Ovary (tissue), 9 donors: ENCODE data around the gene MAT2B. TPM values are rescaled to one million over a fixed set of nuclear protein-coding genes. Genes with fewer than 3 reads are reported as not detected.

Experiments used
- DNase-seq, 5 donors: peaks; one replicate each; pipeline ENCODE4 v3.0.0-alpha.2; 2019 to 2020
- H3K27ac ChIP-seq, 2 donors: fragments of 200-600 bp; one replicate each; pipeline versions ENCODE4 v1.5.1 to v1.8.0; 2019 to 2022
- H3K27me3 ChIP-seq: fragments of 200-600 bp; one replicate; pipeline ENCODE4 v1.8.0; 2022
- H3K36me3 ChIP-seq: fragments of 200-600 bp; sonication (generic); one replicate; pipeline ENCODE4 v1.5.1; 2019
- H3K4me1 ChIP-seq: one replicate; pipeline ENCODE4 v1.8.1; 2013; ENCODE audit warnings: mild to moderate bottlenecking, moderate library complexity; ENCODE audit not compliant: insufficient read depth
- H3K4me3 ChIP-seq: fragments of 200-600 bp; sonication (generic); one replicate; pipeline ENCODE4 v1.5.1; 2017
- H3K9me3 ChIP-seq, 2 donors: fragments of 200-600 bp in 1 of 2; sonication (generic) in 1 of 2; one replicate each; pipeline versions ENCODE4 v1.5.1 to v1.8.1; 2013 to 2019; ENCODE audit warnings: mild to moderate bottlenecking in 1 of 2, moderate library complexity in 1 of 2
- CTCF ChIP-seq, 3 donors: fragments of 450-650 bp in 2 of 3; fragments of 200-600 bp in 1 of 3; IDR thresholded peaks; one replicate each; pipeline versions ENCODE4 v1.5.1 to v1.8.0; 2016 to 2022; ENCODE audit warnings: antibody characterized with exemption in 3 of 3, mild to moderate bottlenecking in 1 of 3
- EP300 ChIP-seq: sonication (generic); formaldehyde crosslinking; IDR thresholded peaks from one replicate; pipeline ENCODE4 v1.6.1; 2017; ENCODE audit warnings: antibody characterized with exemption
- POLR2A ChIP-seq: fragments of 450-650 bp; IDR thresholded peaks from one replicate; pipeline ENCODE4 v1.6.1; 2017; ENCODE audit warnings: antibody characterized with exemption, mild to moderate bottlenecking, moderate library complexity
- WGBS, 3 donors: extraction: QIAGEN DNeasy Blood & Tissue Kit in 1 of 3; methylation state at CpG; one replicate each; pipeline versions ENCODE4 v1.1.5 to v1.1.7; 2013 to 2017; 5-methylcytosine and 5-hydroxymethylcytosine counted together
- intact Hi-C, 4 donors: fragments of 100-400 bp; cut with DNase I; formaldehyde crosslinking; loops; one replicate each; pipeline versions ENCODE4 v1.11.0 to v1.15.1; 2022 to 2023
- polyA plus RNA-seq, 2 donors: library from polyadenylated mRNA; stranded (reverse); fragments of 200-250 nt in 1 of 2; fragments of 350-450 nt in 1 of 2; fragmentation: Illumina TruSeq in 1 of 2; extraction: RNeasy Lipid Tissue Mini Kit (QIAGEN cat#74804) in 1 of 2; gene quantifications; one replicate each; pipeline ENCODE4 v1.2.3, GENCODE V29; 2013 to 2014
- total RNA-seq, 7 donors: library from RNA; depleted of rRNA in 2 of 7; stranded (reverse); fragments of >200 nt in 2 of 7; fragmentation: NEBNext Ultra II Directional in 3 of 7; extraction: Animal tissue kit (Norgen Biotek cat#: 25700) in 3 of 7; gene quantifications; one replicate each; pipeline versions ENCODE4 v1.1.0 to v1.2.4, GENCODE V29; 2016 to 2023
- donor health status: DM: no; HTN: no; CAD: no; lungs with moderate emphysema.
- donor health status: DM: no; HTN: no; CAD: no.
- donor health status: Bipolar disorder and iron deficiency.
- donor health status: DM: yes; HTN: yes; CAD: no.
- donor health status: DM: no; HTN: no; CAD: no.
- donor health status: DM: yes; HTN: yes; CAD: no.

MAT2B gene
- total and polyA plus RNA-seq, 9 donors = 46.6 to 83.0 (median 57.1) TPM

GRCh38 chr5:163504079-163504931 is 1.1 kb upstream of the MAT2B start:
- peak; percentile 36 to 55 (median 52) for DNase-seq
- peak overlapping the region; percentile 85 for H3K4me3 ChIP-seq
- H3K27me3 ChIP-seq = no peaks in the 10 kb centered on the region
- H3K4me1 ChIP-seq = peaks cover 6% of the 10 kb centered on the region
- intact Hi-C loops = loop anchor here in 2 of 4 donors (5.0 to 10.0 kb wide), 2 partner anchors 42 to 70 kb away; partner anchors contain the start of genes CCNG1 (in 1 of the 2), HMMR (in 1 of the 2) and NUDCD2 (in 1 of the 2)
- no peaks in the 10 kb centered on the region for H3K9me3 ChIP-seq
- peak overlapping the region; percentile 63 to 98 for H3K27ac ChIP-seq
- TF ChIP-seq EP300 (no peak), CTCF (IDR thresholded peaks at IDR 0.05) (no peak), POLR2A (no peak)
- H3K36me3 ChIP-seq = no peaks in the 10 kb centered on the region
- WGBS, 3 donors = 1% methylated on average over 27 of the region's 27 CpGs

GRCh38 chr5:163505049-163505367 is 411 bp upstream of the MAT2B start:
- DNase-seq = peak in 1 of 5 donors; percentile 27
- H3K4me1 ChIP-seq = peaks cover 6% of the 10 kb centered on the region
- no peaks in the 10 kb centered on the region for H3K36me3 ChIP-seq
- intact Hi-C loops = loop anchor here in 2 of 4 donors (5.0 to 10.0 kb wide), 2 partner anchors 43 to 70 kb away; partner anchors contain the start of genes CCNG1 (in 1 of the 2), HMMR (in 1 of the 2) and NUDCD2 (in 1 of the 2)
- no peaks in the 10 kb centered on the region for H3K9me3 ChIP-seq
- no peaks in the 10 kb centered on the region for H3K27me3 ChIP-seq
- H3K4me3 ChIP-seq = peak overlapping the region; percentile 85
- WGBS, 3 donors = 1 to 3% (median 2%) methylated on average over 7 of the region's 7 CpGs
- peak overlapping the region; percentile 63 to 98 for H3K27ac ChIP-seq
- no peak for TF ChIP-seq EP300

GRCh38 chr5:163506095-163506457 is 657 bp downstream of the MAT2B start:
- TF ChIP-seq POLR2A (no peak), EP300 (no peak), CTCF (IDR thresholded peaks at IDR 0.05) (no peak)
- no peaks in the 10 kb centered on the region for H3K36me3 ChIP-seq
- peak overlapping the region; percentile 83 to 98 for H3K27ac ChIP-seq
- intact Hi-C loops = loop anchor here in 2 of 4 donors (5.0 to 10.0 kb wide), 2 partner anchors 44 to 71 kb away; partner anchors contain the start of genes CCNG1 (in 1 of the 2), HMMR (in 1 of the 2) and NUDCD2 (in 1 of the 2)
- peak overlapping the region; percentile 85 for H3K4me3 ChIP-seq
- DNase-seq = no peak
- H3K9me3 ChIP-seq = no peaks in the 10 kb centered on the region
- H3K27me3 ChIP-seq = no peaks in the 10 kb centered on the region
- peaks cover 8% of the 10 kb centered on the region for H3K4me1 ChIP-seq
- 0 to 1% (median 1%) methylated on average over 9 of the region's 9 CpGs for WGBS, 3 donors

- peaks cover 11% of the 10 kb centered on the region for H3K4me1 ChIP-seq
- no peak for DNase-seq
- peak overlapping the region in 1 of 2 donors; percentile 98 for H3K27ac ChIP-seq
- H3K27me3 ChIP-seq = no peaks in the 10 kb centered on the region
- H3K4me3 ChIP-seq = peak overlapping the region; percentile 85
- no peaks in the 10 kb centered on the region for H3K9me3 ChIP-seq
- TF ChIP-seq EP300 (no peak), POLR2A (no peak), CTCF (IDR thresholded peaks at IDR 0.05) (no peak)
- no peaks in the 10 kb centered on the region for H3K36me3 ChIP-seq
- intact Hi-C loops = loop anchor here in 2 of 4 donors (5.0 to 10.0 kb wide), 2 partner anchors 44 to 72 kb away; partner anchors contain the start of genes CCNG1 (in 1 of the 2), HMMR (in 1 of the 2) and NUDCD2 (in 1 of the 2)
- WGBS, 3 donors = 0 to 2% (median 1%) methylated on average over 8 of the region's 8 CpGs
These were observed 1.3 kb downstream of the MAT2B start for GRCh38 chr5:163506726-163507125.
